Measurements from ENCODE around the gene CETN3. TPM values are rescaled to one million over a fixed set of nuclear protein-coding genes. Genes with fewer than 3 reads are reported as not detected.
"Not testable (repeated sequence)": the region's sequence is repeated elsewhere in the genome, so short reads cannot be mapped to it uniquely, and the experiment has no call there.

CETN3 gene
- total RNA-seq, 4 donors from 2014 or later, result 6.3 to 12.4 (median 8.6) TPM

GRCh38 chr5:90355635-90356034 lies 53.9 kb downstream of the CETN3 start:
- WGBS, 2 donors, result 79 to 94% methylated on average over 1 of the region's 1 CpG
- intact Hi-C loops (cut with DNase I; ENCODE audit: low total_unique reads), result no loop called here

GRCh38 chr5:90353254-90353653 lies 56.3 kb downstream of the CETN3 start:
- no peak for DNase-seq (ENCODE audit: low spot score in 2 of 2)
- no peak for TF ChIP-seq CTCF (IDR thresholded peaks at IDR 0.05)
- TF ChIP-seq POLR2A (IDR thresholded peaks at IDR 0.05), result no peak
- intact Hi-C loops (cut with DNase I; ENCODE audit: low total_unique reads), result no loop called here
- no peak overlapping the region for H3K4me3 ChIP-seq (ENCODE audit: low read depth, poor library complexity, severe bottlenecking)
- 48 to 61% methylated on average over 3 of the region's 3 CpGs for WGBS, 2 donors

More at GRCh38 chr5:90355635-90356034, 53.9 kb downstream of the CETN3 start:
- DNase-seq (ENCODE audit: low spot score in 2 of 2), result no peak
- H3K4me3 ChIP-seq (ENCODE audit: low read depth, poor library complexity, severe bottlenecking), result no peak overlapping the region
- TF ChIP-seq POLR2A (IDR thresholded peaks at IDR 0.05) (no peak), CTCF (IDR thresholded peaks at IDR 0.05) (no peak)

- no peak for DNase-seq (ENCODE audit: low spot score in 2 of 2)
- no peak overlapping the region for H3K4me3 ChIP-seq (ENCODE audit: low read depth, poor library complexity, severe bottlenecking)
- intact Hi-C loops (cut with DNase I; ENCODE audit: low total_unique reads), result no loop called here
- TF ChIP-seq POLR2A (IDR thresholded peaks at IDR 0.05) (no peak), CTCF (IDR thresholded peaks at IDR 0.05) (no peak)
- 63 to 64% methylated on average over 3 of the region's 3 CpGs for WGBS, 2 donors
Measured at GRCh38 chr5:90351101-90351500, 58.5 kb downstream of the CETN3 start.

GRCh38 chr5:90347462-90347861 lies 62.1 kb downstream of the CETN3 start:
- no peak for DNase-seq (ENCODE audit: low spot score in 2 of 2)
- intact Hi-C loops (cut with DNase I; ENCODE audit: low total_unique reads), result no loop called here
- TF ChIP-seq CTCF (IDR thresholded peaks at IDR 0.05) (no peak), POLR2A (IDR thresholded peaks at IDR 0.05) (no peak)
- no peak overlapping the region for H3K4me3 ChIP-seq (ENCODE audit: low read depth, poor library complexity, severe bottlenecking)

- intact Hi-C loops (cut with DNase I; ENCODE audit: low total_unique reads), result no loop called here
- 73 to 76% methylated on average over 1 of the region's 1 CpG for WGBS, 2 donors
- DNase-seq (ENCODE audit: low spot score in 2 of 2), result no peak
- no peak overlapping the region for H3K4me3 ChIP-seq (ENCODE audit: low read depth, poor library complexity, severe bottlenecking)
- TF ChIP-seq CTCF (IDR thresholded peaks at IDR 0.05), result no peak
- TF ChIP-seq POLR2A (IDR thresholded peaks at IDR 0.05), result no peak
Measured at GRCh38 chr5:90345684-90346083, 63.9 kb downstream of the CETN3 start.

- no peak for DNase-seq (ENCODE audit: low spot score in 2 of 2)
- 18 to 35% methylated on average over 1 of the region's 1 CpG for WGBS, 2 donors
- H3K4me3 ChIP-seq (ENCODE audit: low read depth, poor library complexity, severe bottlenecking), result no peak overlapping the region
- intact Hi-C loops (cut with DNase I; ENCODE audit: low total_unique reads), result no loop called here
- TF ChIP-seq CTCF (IDR thresholded peaks at IDR 0.05) (no peak), POLR2A (IDR thresholded peaks at IDR 0.05) (no peak)
Measured at GRCh38 chr5:90344689-90345088, 64.9 kb downstream of the CETN3 start.

- WGBS, 2 donors, result 91 to 93% methylated on average over 6 of the region's 6 CpGs
- intact Hi-C loops (cut with DNase I; ENCODE audit: low total_unique reads); H3K4me3 ChIP-seq (ENCODE audit: low read depth, poor library complexity, severe bottlenecking): not testable (repeated sequence)
Measured at GRCh38 chr5:90343731-90344130, 65.8 kb downstream of the CETN3 start.

More at GRCh38 chr5:90343731-90344130, 65.8 kb downstream of the CETN3 start:
- not testable (repeated sequence) for DNase-seq (ENCODE audit: low spot score in 2 of 2)

Data from lower leg skin (tissue), 4 donors.